HG03354 (cell line): ENCODE measurements around the gene SETX.
"Not testable (repeated sequence)": the region's sequence is repeated elsewhere in the genome, so short reads cannot be mapped to it uniquely, and the experiment has no call there.

Source experiments
- ATAC-seq: cut with Tn5 transposase; IDR thresholded peaks from one replicate; pipeline ENCODE4 v1.9.1; 2021; ENCODE audit warnings: mild to moderate bottlenecking; ENCODE audit not compliant: unreplicated experiment, poor library complexity, severe bottlenecking

The SETX gene

GRCh38 chr9:132293145-132293721 lies 61.6 kb downstream of the SETX start:
- ATAC-seq = no peak

GRCh38 chr9:132288966-132289365 lies 65.8 kb downstream of the SETX start:
- no peak for ATAC-seq

- no peak for ATAC-seq
Observed at GRCh38 chr9:132288361-132288760, 66.4 kb downstream of the SETX start.

GRCh38 chr9:132287256-132287760 lies 67.5 kb downstream of the SETX start:
- no peak for ATAC-seq

GRCh38 chr9:132283863-132284262 lies 70.9 kb downstream of the SETX start:
- no peak for ATAC-seq

- ATAC-seq = no peak
Observed at GRCh38 chr9:132283165-132283564, 71.6 kb downstream of the SETX start.

- ATAC-seq = no peak
Observed at GRCh38 chr9:132274861-132275260, 79.9 kb downstream of the SETX start.

GRCh38 chr9:132269704-132270516 lies 84.9 kb downstream of the SETX start:
- ATAC-seq = not testable (repeated sequence)

GRCh38 chr9:132268725-132269352 lies 85.9 kb downstream of the SETX start:
- no peak for ATAC-seq

GRCh38 chr9:132267660-132268059 lies 87.1 kb downstream of the SETX start:
- no peak for ATAC-seq

- no peak for ATAC-seq
Observed at GRCh38 chr9:132266017-132266416, 88.8 kb downstream of the SETX start.

GRCh38 chr9:132260846-132261245 lies 93.9 kb downstream of the SETX start:
- ATAC-seq = no peak

- no peak for ATAC-seq
Observed at GRCh38 chr9:132250324-132251262, 104.2 kb downstream of the SETX start.

- ATAC-seq = no peak
Observed at GRCh38 chr9:132249690-132250089, 105.1 kb downstream of the SETX start.

- ATAC-seq = no peak
Observed at GRCh38 chr9:132249123-132249522, 105.7 kb downstream of the SETX start.

GRCh38 chr9:132247942-132248341 lies 106.8 kb downstream of the SETX start:
- ATAC-seq = no peak

GRCh38 chr9:132245465-132245864 lies 109.3 kb downstream of the SETX start:
- no peak for ATAC-seq

GRCh38 chr9:132244582-132245455 lies 110.0 kb downstream of the SETX start:
- no peak for ATAC-seq
